AG04449 (cell line): ENCODE measurements around the gene EGFL8.

ENCODE experiments used
- CTCF ChIA-PET: fragments of 350-600 bp; formaldehyde crosslinking; extraction: SDS; loops from one replicate; lab custom pipeline; 2021; ENCODE audit warnings: antibody characterized with exemption; lab: Yijun Ruan, JAX
- POLR2A ChIA-PET: fragments of 400-600, 350-600 bp; formaldehyde crosslinking; extraction: SDS; loops from one replicate; lab custom pipeline; 2020; ENCODE audit warnings: antibody characterized with exemption, inconsistent platforms; lab: Yijun Ruan, JAX
- DNase-seq: peaks from one replicate; pipeline ENCODE4 v3.0.0-alpha.2; 2010; ENCODE audit warnings: low read depth, low spot score
- H3K4me3 ChIP-seq: 2 replicates; pipeline ENCODE4 v1.5.1; 2011; ENCODE audit warnings: low read depth, mild to moderate bottlenecking, control low read depth, low read length
- TF ChIP-seq, protein P1 (sequence below): IDR thresholded peaks from one replicate; pipeline ENCODE4 v1.5.1; 2011; ENCODE audit warnings: mild to moderate bottlenecking, moderate library complexity, low read length, control low read depth, inconsistent platforms; ENCODE audit not compliant: insufficient read depth; ENCODE audit errors: missing control alignments

EGFL8 gene

DNA sequence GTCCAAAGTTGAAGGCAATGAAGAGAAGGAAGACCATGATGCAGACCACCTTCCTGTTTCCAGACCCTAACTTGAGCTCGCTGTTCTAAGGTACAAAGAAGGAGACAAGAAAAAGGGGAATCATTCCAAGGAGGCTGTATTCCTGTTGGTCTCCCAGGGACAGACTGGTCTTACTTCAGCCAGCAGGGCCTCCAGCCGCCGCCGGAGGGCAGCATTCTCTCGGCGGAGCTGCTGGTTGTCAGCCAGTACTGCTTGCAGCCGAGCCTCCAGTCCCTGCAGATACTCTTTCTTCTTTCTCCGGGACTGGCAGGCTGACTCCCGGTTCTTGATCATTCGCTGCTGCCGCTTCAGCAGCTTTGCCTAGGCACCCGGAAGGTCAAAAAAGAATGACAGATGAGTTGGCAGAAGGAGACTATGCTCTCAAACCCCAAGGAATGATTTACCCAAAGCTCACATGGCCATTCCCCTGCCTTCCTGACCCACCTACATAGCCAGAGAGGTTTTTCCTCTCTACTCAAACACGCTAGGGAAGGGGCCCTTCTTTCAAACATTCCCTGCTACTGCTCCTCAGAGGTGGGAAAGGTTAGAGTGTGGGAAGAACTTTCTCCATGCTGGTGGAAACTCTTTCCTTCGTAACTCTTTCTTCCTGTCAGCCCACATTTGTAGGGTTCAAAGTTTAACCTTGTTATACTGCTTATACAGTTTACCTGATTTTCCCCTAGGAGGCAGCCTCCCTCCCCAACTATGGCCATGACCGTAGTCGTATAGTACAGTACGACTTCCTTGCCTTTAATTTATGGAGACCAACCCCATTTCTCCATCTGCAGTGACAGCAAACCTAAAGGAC lies 45.4 kb upstream of the EGFL8 start:
- TF ChIP-seq, protein P1, sequence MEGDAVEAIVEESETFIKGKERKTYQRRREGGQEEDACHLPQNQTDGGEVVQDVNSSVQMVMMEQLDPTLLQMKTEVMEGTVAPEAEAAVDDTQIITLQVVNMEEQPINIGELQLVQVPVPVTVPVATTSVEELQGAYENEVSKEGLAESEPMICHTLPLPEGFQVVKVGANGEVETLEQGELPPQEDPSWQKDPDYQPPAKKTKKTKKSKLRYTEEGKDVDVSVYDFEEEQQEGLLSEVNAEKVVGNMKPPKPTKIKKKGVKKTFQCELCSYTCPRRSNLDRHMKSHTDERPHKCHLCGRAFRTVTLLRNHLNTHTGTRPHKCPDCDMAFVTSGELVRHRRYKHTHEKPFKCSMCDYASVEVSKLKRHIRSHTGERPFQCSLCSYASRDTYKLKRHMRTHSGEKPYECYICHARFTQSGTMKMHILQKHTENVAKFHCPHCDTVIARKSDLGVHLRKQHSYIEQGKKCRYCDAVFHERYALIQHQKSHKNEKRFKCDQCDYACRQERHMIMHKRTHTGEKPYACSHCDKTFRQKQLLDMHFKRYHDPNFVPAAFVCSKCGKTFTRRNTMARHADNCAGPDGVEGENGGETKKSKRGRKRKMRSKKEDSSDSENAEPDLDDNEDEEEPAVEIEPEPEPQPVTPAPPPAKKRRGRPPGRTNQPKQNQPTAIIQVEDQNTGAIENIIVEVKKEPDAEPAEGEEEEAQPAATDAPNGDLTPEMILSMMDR, result peak; percentile 97
- no peak for DNase-seq
- POLR2A ChIA-PET, result no interaction called here
- no peak overlapping the region for H3K4me3 ChIP-seq
- CTCF ChIA-PET, result interaction anchor here (0.7 to 5.9 kb wide), 39 partner anchors 8 to 280 kb away, joined by 3 to 111 read pairs (median 6); partner anchors contain the start of genes AGPAT1, ATF6B, EGFL8 and FKBPL

DNA sequence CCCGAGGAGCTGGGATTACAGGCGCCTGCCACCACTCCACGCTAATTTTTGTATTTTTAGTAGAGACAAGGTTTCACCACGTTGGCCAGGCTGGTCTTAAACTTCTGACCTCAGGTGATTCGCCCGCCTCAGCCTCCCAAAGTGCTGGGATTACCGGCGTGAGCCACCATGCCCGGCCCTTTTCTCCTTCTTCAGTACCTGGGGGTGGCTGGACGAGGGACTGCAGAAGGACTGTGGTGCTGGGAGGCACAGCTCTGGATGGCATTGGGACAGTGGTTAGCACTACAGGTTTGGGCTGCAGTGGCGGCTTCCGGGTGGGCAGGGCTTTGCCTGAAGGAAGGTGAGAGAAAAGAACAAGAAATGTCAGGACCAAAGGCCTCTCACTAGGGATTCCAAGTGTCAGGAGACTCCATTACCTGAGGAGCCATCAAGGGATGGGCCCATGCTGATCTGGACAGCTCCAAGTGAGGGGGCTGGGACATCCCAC lies 43.8 kb upstream of the EGFL8 start:
- ChIA-PET CTCF (interaction anchor here (0.7 to 5.9 kb wide), 6 partner anchors 10 to 73 kb away, joined by 3 to 62 read pairs (median 4); partner anchors contain the start of genes FKBPL and GPSM3), POLR2A (no interaction called here)
- no peak overlapping the region for H3K4me3 ChIP-seq
- no peak for DNase-seq
- TF ChIP-seq, protein P1, result no peak

DNA sequence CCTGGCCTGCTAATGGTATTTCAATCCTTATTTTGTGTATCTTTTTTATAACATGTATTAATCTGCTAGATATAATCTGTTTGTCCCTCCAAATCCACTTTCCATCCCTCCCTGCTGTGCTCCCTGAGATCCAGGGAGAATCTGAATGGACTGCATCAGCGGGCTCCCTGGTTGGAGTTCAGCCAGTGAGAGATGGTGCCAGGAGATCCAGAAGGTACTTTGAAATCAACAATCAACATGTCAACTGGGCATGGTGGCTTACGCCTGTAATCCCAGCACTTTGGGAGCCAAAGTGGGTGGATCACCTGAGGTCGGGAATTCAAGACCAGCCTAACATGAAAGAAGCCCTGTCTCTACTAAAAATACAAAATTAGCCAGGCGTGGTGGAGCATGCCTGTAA lies 40.7 kb upstream of the EGFL8 start:
- POLR2A ChIA-PET, result no interaction called here

DNA sequence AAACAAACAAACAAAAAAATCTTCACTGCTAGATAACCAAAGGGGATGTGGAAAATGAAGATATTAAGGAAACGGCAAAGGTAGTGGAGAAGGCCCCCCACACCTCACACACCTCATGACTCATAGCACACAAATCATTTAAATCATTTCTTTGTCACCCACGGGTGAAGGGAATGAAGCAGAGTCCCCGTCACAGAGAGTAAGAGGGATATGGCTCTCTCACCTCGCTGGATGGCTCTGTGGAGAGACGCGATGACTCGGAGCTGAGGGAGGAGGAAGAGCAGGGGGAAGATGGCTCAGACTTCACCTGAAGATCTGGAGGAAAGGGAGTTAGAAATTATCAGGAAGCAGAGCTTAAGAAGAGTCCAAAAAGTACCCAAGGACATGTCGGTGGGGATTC lies 37.5 kb upstream of the EGFL8 start:
- H3K4me3 ChIP-seq, result peak overlapping the region; percentile 97
- ChIA-PET POLR2A (no interaction called here), CTCF (interaction anchor here (0.9 to 7.5 kb wide), 5 partner anchors 9 to 68 kb away, joined by 3 to 111 read pairs (median 14); partner anchors contain the start of gene PRRT1)
- TF ChIP-seq, protein P1, result no peak
- DNase-seq, result no peak

More for the DNA sequence above, 40.7 kb upstream of the EGFL8 start:
- TF ChIP-seq, protein P1, result no peak
- no peak for DNase-seq
- CTCF ChIA-PET, result interaction anchor here (1.0 to 3.5 kb wide), 2 partner anchors 71 to 76 kb away, joined by 4 to 11 read pairs; no protein-coding TSS in a partner anchor
- no peak overlapping the region for H3K4me3 ChIP-seq

DNA sequence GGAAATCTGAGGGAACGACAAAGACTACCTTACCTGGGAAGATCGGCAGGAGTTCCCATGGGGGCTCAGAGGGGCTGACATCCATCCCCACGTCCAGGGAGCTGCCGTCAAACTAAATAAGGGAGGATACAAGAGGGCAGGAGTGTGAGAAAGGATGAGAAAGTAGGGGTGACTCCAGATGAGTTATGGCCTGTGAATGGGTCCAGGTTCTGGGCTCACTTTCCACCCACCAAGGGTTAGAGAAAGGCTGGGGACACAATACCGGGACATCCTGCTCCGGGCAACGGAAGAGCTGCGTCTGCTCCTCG lies 37.0 kb upstream of the EGFL8 start:
- POLR2A ChIA-PET, result interaction anchor here (1.6 to 3.1 kb wide), 2 partner anchors 13 to 156 kb away, joined by 5 to 12 read pairs; partner anchors contain the start of gene DXO
- CTCF ChIA-PET, result interaction anchor here (0.9 to 7.5 kb wide), 7 partner anchors 10 to 68 kb away, joined by 3 to 111 read pairs (median 4); partner anchors contain the start of gene PRRT1
- TF ChIP-seq, protein P1, result no peak
- DNase-seq, result no peak
- H3K4me3 ChIP-seq, result peak overlapping the region; percentile 97
